Fibroblast of mammary gland (primary cell): ENCODE results near the gene DHRS1.

Experiments
- DNase-seq: peaks from one replicate; pipeline ENCODE4 v3.0.0-alpha.2; 2010; ENCODE audit warnings: low read depth
- H3K4me3 ChIP-seq: 2 replicates; pipeline ENCODE4 v1.5.1; 2011; ENCODE audit warnings: low read depth, mild to moderate bottlenecking, low read length, moderate library complexity; ENCODE audit not compliant: control insufficient read depth
- TF ChIP-seq, protein P1 (sequence below): conservative IDR thresholded peaks from 2 replicates; pipeline ENCODE4 v1.5.1; 2011; ENCODE audit warnings: low read depth, low read length, inconsistent platforms; ENCODE audit not compliant: control insufficient read depth, insufficient read depth

DHRS1 gene

DNA sequence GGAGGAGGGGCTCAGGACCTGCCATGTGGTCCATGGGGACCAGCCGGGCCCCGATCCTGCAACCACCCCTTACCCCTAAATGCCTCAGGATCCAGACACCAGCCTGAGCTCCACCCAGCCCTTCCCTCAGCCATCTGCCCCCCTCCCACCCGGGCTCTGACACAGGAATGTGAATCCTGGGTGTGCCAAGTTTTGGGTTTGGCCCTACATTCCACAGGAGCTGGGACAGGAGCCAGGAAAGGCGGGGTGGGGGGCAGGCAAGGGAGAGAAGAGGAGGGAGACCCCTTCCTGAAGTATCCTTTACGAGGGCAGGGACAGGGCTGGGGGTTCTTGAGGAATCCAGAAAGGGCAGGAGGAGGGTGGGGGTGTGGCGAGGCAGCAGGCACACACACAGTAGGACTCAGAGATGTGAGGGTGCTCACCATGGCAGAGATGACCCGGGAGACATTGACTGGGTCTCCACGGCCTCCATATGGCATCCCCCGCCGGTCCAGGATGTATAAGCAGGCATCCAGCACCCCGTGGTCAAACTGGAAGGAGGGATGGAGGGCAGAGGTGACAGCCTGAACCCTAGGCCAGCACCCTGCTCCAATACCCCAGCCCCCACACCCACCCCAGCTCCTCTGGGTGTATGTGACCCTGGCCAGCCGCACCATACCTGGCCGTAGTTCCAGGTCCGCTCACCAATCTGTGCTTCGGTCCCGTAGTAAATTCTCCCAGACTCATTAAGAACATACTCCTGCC, 40.1 kb downstream of the DHRS1 start:
- TF ChIP-seq, protein P1, sequence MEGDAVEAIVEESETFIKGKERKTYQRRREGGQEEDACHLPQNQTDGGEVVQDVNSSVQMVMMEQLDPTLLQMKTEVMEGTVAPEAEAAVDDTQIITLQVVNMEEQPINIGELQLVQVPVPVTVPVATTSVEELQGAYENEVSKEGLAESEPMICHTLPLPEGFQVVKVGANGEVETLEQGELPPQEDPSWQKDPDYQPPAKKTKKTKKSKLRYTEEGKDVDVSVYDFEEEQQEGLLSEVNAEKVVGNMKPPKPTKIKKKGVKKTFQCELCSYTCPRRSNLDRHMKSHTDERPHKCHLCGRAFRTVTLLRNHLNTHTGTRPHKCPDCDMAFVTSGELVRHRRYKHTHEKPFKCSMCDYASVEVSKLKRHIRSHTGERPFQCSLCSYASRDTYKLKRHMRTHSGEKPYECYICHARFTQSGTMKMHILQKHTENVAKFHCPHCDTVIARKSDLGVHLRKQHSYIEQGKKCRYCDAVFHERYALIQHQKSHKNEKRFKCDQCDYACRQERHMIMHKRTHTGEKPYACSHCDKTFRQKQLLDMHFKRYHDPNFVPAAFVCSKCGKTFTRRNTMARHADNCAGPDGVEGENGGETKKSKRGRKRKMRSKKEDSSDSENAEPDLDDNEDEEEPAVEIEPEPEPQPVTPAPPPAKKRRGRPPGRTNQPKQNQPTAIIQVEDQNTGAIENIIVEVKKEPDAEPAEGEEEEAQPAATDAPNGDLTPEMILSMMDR, result no peak
- no peak for DNase-seq
- H3K4me3 ChIP-seq, result no peak overlapping the region

DNA sequence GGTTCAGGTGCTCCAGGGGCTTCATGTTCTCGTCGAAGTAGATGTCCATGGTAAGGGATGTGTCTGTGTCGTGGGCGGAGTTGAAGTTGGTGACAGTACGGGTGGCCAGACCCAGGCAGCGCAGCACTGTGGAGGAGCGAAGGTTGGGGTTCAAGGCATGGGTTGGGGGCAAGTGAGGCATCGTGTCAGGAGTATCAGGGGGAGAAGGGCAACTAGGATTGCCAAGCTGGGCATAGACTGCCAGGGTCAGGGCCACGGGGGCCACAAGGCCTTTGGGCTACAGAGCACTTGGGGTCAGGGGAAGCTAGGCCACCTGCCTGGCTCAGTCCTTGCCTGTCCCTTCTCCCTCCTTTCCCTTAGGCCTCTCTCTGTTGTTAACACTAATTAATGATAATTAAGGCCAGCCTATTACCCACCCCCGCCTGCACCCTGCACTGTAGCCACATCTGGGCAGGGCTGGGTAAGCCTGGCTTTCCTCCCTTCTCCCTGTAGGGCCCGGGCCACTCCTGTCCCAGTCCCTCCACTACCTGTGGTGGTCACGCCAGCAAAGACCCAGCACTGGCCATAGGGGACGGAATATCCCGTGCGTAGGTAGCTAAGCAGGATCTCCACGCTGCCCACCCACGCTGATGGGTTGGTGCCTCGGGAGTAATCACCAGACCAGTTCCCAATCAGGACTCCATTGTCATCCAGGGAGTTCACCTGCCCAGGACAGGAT, 40.9 kb downstream of the DHRS1 start:
- TF ChIP-seq, protein P1, result no peak
- DNase-seq, result no peak
- no peak overlapping the region for H3K4me3 ChIP-seq

DNA sequence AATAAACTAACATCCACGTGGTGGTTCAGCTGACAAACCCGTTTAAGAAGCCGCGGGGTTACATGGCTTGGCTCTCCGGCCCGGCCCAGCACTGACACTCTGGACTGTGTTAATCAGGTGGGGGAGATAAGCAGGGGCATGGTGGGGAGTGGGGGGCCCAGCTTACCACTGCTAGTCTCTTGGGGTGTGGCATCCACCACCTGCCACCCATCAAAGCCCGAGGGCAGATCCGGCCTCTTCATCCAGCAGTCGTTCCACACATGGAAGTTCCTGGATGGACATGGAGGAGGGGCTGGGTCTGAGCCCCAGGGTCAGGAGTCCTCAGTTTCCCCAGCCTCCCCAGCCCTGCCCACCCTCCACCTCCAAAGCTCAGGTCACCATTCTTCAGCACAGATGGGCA, 41.5 kb downstream of the DHRS1 start:
- no peak for DNase-seq
- TF ChIP-seq, protein P1, result no peak
- H3K4me3 ChIP-seq, result no peak overlapping the region

DNA sequence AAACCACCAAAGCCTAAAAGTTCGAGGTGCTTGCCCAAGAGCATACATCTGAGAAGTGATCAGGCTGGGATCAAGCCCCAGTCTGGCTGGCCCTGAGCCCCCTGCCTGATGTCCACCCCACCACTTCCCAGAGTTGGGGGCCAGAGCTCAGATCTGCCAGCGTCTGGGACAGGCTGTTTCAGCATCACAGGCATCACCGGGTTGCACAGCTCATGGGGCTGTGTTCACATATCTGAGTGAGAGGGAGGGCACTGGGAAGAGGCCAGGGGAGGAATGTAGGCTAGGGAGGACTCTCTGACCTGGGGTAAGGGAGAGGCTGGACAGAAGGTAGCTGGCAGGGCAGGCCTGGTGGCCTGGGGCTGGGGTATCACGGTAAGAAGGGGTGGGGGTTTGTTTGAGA, 42.6 kb downstream of the DHRS1 start:
- TF ChIP-seq, protein P1, result no peak
- no peak overlapping the region for H3K4me3 ChIP-seq
- DNase-seq, result no peak

DNA sequence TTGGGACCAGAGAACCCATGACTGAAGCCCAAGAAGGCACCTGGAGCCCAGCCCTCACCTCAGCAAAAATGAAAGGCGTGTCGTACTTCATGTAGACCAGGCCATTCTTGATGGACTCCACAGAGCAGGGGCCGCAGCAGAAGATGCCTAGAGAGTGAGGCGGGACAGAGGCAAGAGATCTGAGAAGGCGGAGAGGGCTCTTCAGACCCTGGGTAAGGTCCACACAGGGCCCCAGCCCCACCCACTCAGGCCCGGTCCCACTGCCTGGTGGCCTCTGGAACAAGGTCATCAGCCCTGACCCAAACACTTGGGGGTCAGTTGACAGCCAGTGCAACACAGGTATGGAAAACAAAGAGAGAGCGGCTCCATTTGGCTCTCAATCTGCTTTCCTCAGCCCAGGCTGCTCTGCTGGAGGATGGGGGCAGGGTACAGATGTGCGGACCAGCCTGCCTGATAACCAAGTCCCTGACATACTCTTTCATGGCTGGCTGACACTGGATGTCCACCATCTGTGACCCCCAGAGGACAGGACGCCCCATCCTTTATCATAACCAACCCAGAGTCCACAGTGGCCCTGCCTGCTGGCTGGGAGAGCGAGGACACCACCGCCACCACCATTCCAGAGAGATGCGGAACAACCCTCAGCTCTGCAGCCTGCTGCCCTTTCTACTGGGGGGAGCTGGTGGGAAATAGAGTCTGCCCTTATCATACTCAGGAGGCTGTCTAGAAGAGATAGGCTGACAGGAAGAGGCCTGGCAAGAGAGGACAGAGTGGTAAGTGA, 43.5 kb downstream of the DHRS1 start:
- no peak overlapping the region for H3K4me3 ChIP-seq
- TF ChIP-seq, protein P1, result no peak
- DNase-seq, result no peak

DNA sequence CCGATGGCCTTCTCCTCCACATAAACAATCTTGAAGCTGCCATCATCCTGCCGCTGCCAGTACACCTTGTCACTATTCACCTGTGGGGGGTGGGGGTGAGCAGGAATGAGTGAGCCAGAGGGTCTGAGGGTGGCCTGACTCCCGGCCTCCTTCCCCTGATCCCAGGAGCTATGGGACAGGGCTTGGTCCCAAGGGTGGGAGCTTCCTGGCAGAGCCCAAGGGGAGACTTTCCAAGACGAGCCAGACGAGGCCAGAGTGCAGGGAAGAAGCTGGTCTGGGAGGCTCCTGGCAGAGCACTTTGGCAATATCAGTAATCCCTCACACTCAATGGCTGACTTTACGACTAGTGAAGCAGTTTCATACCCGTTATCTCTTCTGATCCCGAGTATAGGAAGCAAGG, 44.1 kb downstream of the DHRS1 start:
- H3K4me3 ChIP-seq, result no peak overlapping the region
- DNase-seq, result no peak
- TF ChIP-seq, protein P1, result no peak
